ENCODE data around the gene PTGR2. TPM values are rescaled to one million over a fixed set of nuclear protein-coding genes. Genes with fewer than 3 reads are reported as not detected.
"Not testable (repeated sequence)": the region's sequence is repeated elsewhere in the genome, so short reads cannot be mapped to it uniquely, and the experiment has no call there.

Gene PTGR2
- total RNA-seq, 2 donors from 2014 or later = 2.2 to 4.3 TPM

GRCh38 chr14:73824536-73824935 is 27.1 kb upstream of the PTGR2 start:
- H3K4me1 ChIP-seq (ENCODE audit: control insufficient read depth in 1 of 2, low read depth in 2 of 2) = peaks cover 0 to 4% of the 10 kb centered on the region in 2 donors
- no peaks in the 10 kb centered on the region for H3K36me3 ChIP-seq
- no peak overlapping the region for H3K4me3 ChIP-seq
- H3K9me3 ChIP-seq = no peaks in the 10 kb centered on the region
- no peak for TF ChIP-seq CTCF (IDR thresholded peaks at IDR 0.05)
- no peak for ATAC-seq (ENCODE audit: insufficient number of reproducible peaks, low FRiP score, low read depth)
- no peak overlapping the region for H3K27ac ChIP-seq
- no peaks in the 10 kb centered on the region for H3K27me3 ChIP-seq (replicated peaks; ENCODE audit: insufficient read depth)
- DNase-seq (ENCODE audit: low spot score) = no peak

GRCh38 chr14:73825551-73826188 is 26.0 kb upstream of the PTGR2 start:
- ATAC-seq (ENCODE audit: insufficient number of reproducible peaks, low FRiP score, low read depth) (no peak), DNase-seq (ENCODE audit: low spot score) (peak; percentile 79)
- peak; percentile 88 for TF ChIP-seq CTCF (IDR thresholded peaks at IDR 0.05)
- H3K27me3 ChIP-seq (replicated peaks; ENCODE audit: insufficient read depth) = no peaks in the 10 kb centered on the region
- peak overlapping the region; percentile 13 for H3K4me3 ChIP-seq
- no peaks in the 10 kb centered on the region for H3K9me3 ChIP-seq
- H3K27ac ChIP-seq = no peak overlapping the region
- H3K4me1 ChIP-seq (ENCODE audit: control insufficient read depth in 1 of 2, low read depth in 2 of 2) = peaks cover 0 to 9% of the 10 kb centered on the region in 2 donors
- H3K36me3 ChIP-seq = no peaks in the 10 kb centered on the region

DNA sequence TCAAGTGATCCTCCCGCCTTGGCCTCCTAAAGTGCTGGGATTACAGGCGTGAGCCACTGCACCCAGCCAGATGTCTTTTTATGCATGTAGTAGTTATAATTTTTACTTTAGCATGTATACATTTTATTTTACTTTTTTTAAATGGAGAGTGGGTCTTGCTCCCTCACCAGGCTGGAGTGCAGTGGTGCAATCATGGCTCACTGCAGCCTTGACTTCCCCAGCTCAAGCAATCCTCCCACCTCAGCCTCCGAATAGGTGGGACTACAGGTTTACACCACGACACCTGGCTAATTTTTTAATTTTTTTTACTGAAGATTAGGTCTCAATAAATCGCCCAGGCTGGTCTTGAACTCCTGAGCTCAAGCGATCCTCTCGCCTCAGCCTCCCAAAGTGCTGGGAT is 24.4 kb upstream of the PTGR2 start:
- not testable (repeated sequence) for ATAC-seq (ENCODE audit: insufficient number of reproducible peaks, low FRiP score, low read depth); H3K4me1 ChIP-seq (ENCODE audit: control insufficient read depth in 1 of 2, low read depth in 2 of 2); H3K27me3 ChIP-seq (replicated peaks; ENCODE audit: insufficient read depth); H3K27ac ChIP-seq; H3K36me3 ChIP-seq; DNase-seq (ENCODE audit: low spot score); H3K4me3 ChIP-seq; H3K9me3 ChIP-seq

DNA sequence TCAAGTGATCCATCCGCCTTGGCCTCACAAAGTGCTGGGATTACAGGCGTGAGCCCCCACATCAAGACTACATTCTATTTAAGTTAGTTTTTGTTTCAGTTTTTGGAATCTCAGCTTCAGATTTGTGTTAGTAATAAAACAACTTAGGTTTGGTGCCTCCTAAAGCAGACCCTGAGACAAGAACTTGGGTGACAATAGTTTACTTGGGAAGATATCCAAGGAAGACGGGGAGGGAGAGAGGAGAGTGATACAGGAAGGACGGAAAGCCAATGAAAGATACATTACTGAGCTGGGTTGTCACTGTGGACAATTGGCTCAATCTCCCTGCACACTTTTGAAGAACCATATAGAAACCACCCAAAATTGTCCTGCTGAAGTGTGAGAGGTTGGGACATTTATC is 22.6 kb upstream of the PTGR2 start:
- H3K27ac ChIP-seq = peak overlapping the region; percentile 51 to 56
- TF ChIP-seq CTCF (IDR thresholded peaks at IDR 0.05) = no peak

GRCh38 chr14:73829526-73830431 is 21.9 kb upstream of the PTGR2 start:
- Histone ChIP-seq H3K4me3 (no peak overlapping the region), H3K27me3 (replicated peaks; ENCODE audit: insufficient read depth) (no peaks in the 10 kb centered on the region), H3K27ac (peak overlapping the region; percentile 51 to 56), H3K4me1 (ENCODE audit: control insufficient read depth in 1 of 2, low read depth in 2 of 2) (peaks cover 4 to 20% of the 10 kb centered on the region in 2 donors), H3K36me3 (no peaks in the 10 kb centered on the region), H3K9me3 (no peaks in the 10 kb centered on the region)
- DNase-seq (ENCODE audit: low spot score) (no peak), ATAC-seq (ENCODE audit: insufficient number of reproducible peaks, low FRiP score, low read depth) (peak; percentile 82)
- TF ChIP-seq CTCF (IDR thresholded peaks at IDR 0.05) = no peak

More for the DNA sequence above, 22.6 kb upstream of the PTGR2 start:
- Histone ChIP-seq H3K36me3 (no peaks in the 10 kb centered on the region), H3K4me1 (ENCODE audit: control insufficient read depth in 1 of 2, low read depth in 2 of 2) (peaks cover 4 to 20% of the 10 kb centered on the region in 2 donors), H3K4me3 (no peak overlapping the region), H3K9me3 (no peaks in the 10 kb centered on the region), H3K27me3 (replicated peaks; ENCODE audit: insufficient read depth) (no peaks in the 10 kb centered on the region)
- DNase-seq (ENCODE audit: low spot score) (no peak), ATAC-seq (ENCODE audit: insufficient number of reproducible peaks, low FRiP score, low read depth) (no peak)

All from thoracic aorta (tissue), 2 donors.